ENCODE results near the gene UQCRQ.

Gene UQCRQ

DNA sequence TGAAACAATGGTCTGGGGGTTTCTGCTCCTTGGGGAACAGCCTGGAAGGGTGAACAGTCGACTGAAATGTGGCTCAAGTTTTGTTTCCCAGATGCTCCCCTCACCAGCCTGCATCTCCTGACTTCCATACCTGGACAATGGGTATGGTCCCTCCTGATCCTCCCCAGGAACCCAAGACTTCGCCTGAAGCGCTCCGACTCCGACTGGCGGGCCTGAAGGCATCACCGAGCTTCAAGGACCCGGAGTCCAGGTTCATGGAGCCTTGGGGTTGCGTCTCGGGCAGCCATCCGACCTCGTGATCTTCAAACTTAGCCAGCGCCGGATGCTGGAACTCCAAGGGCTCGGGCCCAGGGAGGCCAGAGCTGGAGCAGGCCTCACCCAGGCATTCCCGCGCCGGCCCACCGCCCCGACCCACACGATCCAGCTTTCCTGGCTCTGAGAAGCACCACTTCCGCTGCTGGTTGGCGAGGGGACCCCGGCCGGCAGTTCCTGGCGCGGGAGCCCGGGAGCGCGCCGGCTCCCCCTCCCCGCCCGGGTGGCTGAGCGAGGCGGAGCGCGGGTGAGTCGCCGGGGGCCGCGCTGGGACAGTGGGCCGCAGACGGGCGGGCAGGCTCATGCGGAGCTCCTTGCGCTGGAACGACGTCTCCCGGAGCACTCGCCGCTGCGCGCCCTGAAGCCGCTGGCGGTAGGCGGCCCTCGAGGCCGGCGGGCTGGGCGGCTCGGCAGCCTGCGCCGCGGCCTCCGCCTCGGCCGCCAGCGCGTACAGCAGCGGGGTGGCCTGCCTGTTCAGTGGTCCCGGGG is 41.2 kb upstream of the UQCRQ start:
- H3K27me3 ChIP-seq (ENCODE audit: control insufficient read depth in 5 of 5, insufficient read depth in 4 of 5, low read length in 5 of 5) = peaks cover 0 to 2% (median 0%) of the 10 kb centered on the region in 5 donors
- H3K4me1 ChIP-seq (ENCODE audit: control insufficient read depth in 5 of 5, insufficient read depth in 5 of 5, low read length in 5 of 5) = peaks cover 5 to 39% (median 23%) of the 10 kb centered on the region in 5 donors
- H3K27ac ChIP-seq (ENCODE audit: low read depth, low read length) = no peak overlapping the region
- H3K9me3 ChIP-seq (ENCODE audit: control insufficient read depth in 5 of 5, low read length in 5 of 5) = no peaks in the 10 kb centered on the region
- H3K36me3 ChIP-seq (ENCODE audit: control insufficient read depth in 5 of 5, insufficient read depth in 5 of 5, low read length in 5 of 5) = peaks cover 0 to 23% (median 14%) of the 10 kb centered on the region in 5 donors
- no peak overlapping the region for H3K9ac ChIP-seq (ENCODE audit: low read length in 5 of 5)
- H3K4me3 ChIP-seq (ENCODE audit: low read depth in 1 of 5, low read length in 5 of 5) = no peak overlapping the region

DNA sequence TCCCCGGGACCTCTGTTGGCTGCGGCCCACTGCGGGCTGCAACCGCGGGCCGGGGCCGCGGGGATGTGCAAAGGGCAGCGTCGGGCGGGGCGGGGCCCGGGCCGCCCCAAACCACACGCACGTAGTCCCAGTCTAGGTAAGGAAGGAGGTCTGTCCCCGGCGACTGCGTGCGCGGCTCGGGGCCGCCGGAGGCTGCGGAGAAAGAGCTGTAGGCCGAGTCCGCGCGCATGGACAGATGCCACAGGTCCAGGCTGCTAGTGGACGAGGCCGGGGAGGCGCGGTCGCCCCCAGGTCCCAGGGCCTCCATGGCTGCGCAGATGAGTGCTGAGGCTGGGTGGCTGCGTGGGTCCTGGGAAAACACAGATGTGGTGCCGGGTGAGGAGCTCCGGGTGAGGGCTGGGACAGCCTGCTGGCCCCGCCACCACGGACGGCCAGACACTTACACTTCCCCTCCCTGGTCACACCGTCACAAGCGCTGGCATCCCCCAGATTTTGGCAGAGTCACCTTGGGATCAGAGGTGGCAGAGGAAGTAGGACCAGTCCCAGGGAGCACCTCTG is 40.5 kb upstream of the UQCRQ start:
- H3K4me3 ChIP-seq (ENCODE audit: low read depth in 1 of 5, low read length in 5 of 5) = no peak overlapping the region
- peak overlapping the region in 1 of 5 donors; percentile 53 for H3K9ac ChIP-seq (ENCODE audit: low read length in 5 of 5)
- no peak overlapping the region for H3K27ac ChIP-seq (ENCODE audit: low read depth, low read length)
- peaks cover 0 to 2% (median 0%) of the 10 kb centered on the region in 5 donors for H3K27me3 ChIP-seq (ENCODE audit: control insufficient read depth in 5 of 5, insufficient read depth in 4 of 5, low read length in 5 of 5)
- peaks cover 3 to 36% (median 25%) of the 10 kb centered on the region in 5 donors for H3K4me1 ChIP-seq (ENCODE audit: control insufficient read depth in 5 of 5, insufficient read depth in 5 of 5, low read length in 5 of 5)
- no peaks in the 10 kb centered on the region for H3K9me3 ChIP-seq (ENCODE audit: control insufficient read depth in 5 of 5, low read length in 5 of 5)
- peaks cover 0 to 23% (median 14%) of the 10 kb centered on the region in 5 donors for H3K36me3 ChIP-seq (ENCODE audit: control insufficient read depth in 5 of 5, insufficient read depth in 5 of 5, low read length in 5 of 5)

DNA sequence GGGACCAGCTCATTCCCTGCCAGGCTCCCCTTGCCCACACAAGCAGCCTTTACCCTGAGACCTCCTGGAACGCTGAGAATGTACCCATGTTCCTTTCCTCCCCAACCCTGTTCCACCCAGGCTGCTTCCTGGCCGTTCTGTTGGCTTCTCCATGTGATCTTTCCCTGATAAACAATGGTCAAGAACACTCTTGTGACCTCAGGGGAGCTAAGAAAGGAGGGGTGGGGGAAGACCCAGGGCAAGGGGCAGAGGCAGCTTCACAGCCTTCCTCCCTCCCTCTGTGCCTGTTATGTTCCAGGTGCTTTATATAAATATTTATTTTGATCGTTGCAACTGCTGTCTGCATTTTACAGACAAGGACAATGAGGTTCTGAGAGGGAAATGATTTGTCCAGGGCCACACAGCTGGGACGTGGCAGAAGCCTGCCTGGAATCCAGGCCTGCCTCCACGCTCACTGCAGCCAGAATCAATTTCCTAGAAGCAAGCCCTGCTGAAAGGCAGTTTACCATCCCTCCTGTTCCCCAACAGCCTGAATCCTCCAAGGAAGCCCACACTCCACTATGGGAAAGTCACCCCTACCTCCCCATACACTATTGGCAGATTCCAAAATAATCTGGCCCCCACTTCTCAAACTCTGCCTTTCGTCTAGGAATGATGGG is 39.9 kb upstream of the UQCRQ start:
- no peaks in the 10 kb centered on the region for H3K9me3 ChIP-seq (ENCODE audit: control insufficient read depth in 5 of 5, low read length in 5 of 5)
- peaks cover 3 to 36% (median 26%) of the 10 kb centered on the region in 5 donors for H3K4me1 ChIP-seq (ENCODE audit: control insufficient read depth in 5 of 5, insufficient read depth in 5 of 5, low read length in 5 of 5)
- no peak overlapping the region for H3K4me3 ChIP-seq (ENCODE audit: low read depth in 1 of 5, low read length in 5 of 5)
- peak overlapping the region in 1 of 5 donors; percentile 53 for H3K9ac ChIP-seq (ENCODE audit: low read length in 5 of 5)
- H3K27me3 ChIP-seq (ENCODE audit: control insufficient read depth in 5 of 5, insufficient read depth in 4 of 5, low read length in 5 of 5) = peaks cover 0 to 2% (median 0%) of the 10 kb centered on the region in 5 donors
- H3K27ac ChIP-seq (ENCODE audit: low read depth, low read length) = no peak overlapping the region
- H3K36me3 ChIP-seq (ENCODE audit: control insufficient read depth in 5 of 5, insufficient read depth in 5 of 5, low read length in 5 of 5) = peaks cover 0 to 23% (median 14%) of the 10 kb centered on the region in 5 donors

DNA sequence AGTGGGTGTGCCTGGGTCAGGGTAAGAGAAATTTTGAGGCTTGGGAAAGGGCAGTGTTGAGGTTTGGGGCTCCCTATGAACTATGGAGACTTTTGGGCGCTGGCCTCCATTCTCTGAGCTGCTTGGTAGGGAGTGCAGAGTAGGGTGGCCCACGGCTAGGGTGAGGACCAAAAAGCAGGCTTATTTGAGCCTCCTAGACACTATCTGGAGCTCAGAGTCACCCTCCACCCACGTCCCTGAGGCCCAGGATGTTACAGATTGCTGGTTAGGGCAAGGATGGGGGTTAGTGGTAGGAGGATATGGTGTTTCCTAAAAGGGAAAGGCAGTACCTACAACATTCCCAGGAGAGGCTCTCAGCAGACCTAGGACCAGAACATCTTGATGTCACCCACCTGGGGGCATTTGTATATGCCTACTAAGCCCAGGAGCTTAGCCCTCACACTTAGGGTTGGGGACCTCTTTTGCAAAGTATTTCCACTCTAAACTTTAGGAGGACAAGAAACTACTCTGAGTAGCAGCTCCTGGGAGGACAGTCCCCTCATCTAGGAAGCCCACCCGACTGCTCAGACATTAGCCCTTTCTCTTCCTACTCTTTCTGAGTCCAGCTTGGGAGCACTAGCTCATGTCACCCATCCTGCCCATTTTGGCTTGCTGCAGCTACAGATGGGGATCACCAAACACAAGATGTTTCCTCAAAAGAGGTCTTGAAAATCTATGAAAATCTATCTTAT is 38.3 kb upstream of the UQCRQ start:
- H3K27ac ChIP-seq (ENCODE audit: low read depth, low read length) = no peak overlapping the region
- peak overlapping the region in 1 of 5 donors; percentile 26 for H3K9ac ChIP-seq (ENCODE audit: low read length in 5 of 5)
- no peaks in the 10 kb centered on the region for H3K9me3 ChIP-seq (ENCODE audit: control insufficient read depth in 5 of 5, low read length in 5 of 5)
- H3K36me3 ChIP-seq (ENCODE audit: control insufficient read depth in 5 of 5, insufficient read depth in 5 of 5, low read length in 5 of 5) = peaks cover 0 to 23% (median 13%) of the 10 kb centered on the region in 5 donors
- H3K27me3 ChIP-seq (ENCODE audit: control insufficient read depth in 5 of 5, insufficient read depth in 4 of 5, low read length in 5 of 5) = no peaks in the 10 kb centered on the region
- peaks cover 3 to 26% (median 18%) of the 10 kb centered on the region in 5 donors for H3K4me1 ChIP-seq (ENCODE audit: control insufficient read depth in 5 of 5, insufficient read depth in 5 of 5, low read length in 5 of 5)
- H3K4me3 ChIP-seq (ENCODE audit: low read depth in 1 of 5, low read length in 5 of 5) = no peak overlapping the region

DNA sequence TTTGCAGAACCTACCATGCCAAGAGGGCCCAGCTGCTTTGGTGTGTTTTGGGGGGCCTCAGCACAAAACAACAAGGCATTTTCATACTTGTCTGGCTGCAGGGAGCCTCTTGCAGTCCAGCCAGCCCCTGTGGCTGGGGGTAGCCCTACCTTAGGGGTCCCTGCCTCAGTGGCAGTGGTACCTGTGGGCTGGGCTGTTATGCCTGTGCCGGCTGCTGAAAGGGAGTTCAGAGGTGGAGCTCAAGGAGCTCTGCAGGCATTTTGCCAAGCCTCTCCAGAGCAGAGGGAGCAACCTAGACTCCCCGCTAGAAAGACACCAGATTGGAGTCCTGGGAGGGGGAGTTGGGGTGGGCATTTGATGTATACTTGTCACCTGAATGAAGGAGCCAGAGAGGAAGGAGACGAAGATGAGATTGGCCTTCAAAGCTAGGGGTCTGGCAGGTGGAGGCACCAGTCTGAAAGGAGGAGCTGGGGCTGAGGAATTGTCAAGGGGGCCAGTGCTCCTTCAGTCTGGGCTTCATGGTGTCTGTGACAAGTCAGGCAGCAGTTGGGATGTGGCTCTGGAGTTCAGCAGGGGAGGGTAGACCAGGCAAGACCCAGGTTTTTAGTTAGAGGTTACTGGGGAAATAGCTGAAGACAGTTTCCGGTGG is 37.5 kb upstream of the UQCRQ start:
- Histone ChIP-seq H3K4me1 (ENCODE audit: control insufficient read depth in 5 of 5, insufficient read depth in 5 of 5, low read length in 5 of 5) (peaks cover 3 to 26% (median 15%) of the 10 kb centered on the region in 5 donors), H3K27me3 (ENCODE audit: control insufficient read depth in 5 of 5, insufficient read depth in 4 of 5, low read length in 5 of 5) (no peaks in the 10 kb centered on the region), H3K4me3 (ENCODE audit: low read depth in 1 of 5, low read length in 5 of 5) (peak overlapping the region in 4 of 5 donors; percentile 49 to 86 (median 79)), H3K9me3 (ENCODE audit: control insufficient read depth in 5 of 5, low read length in 5 of 5) (no peaks in the 10 kb centered on the region), H3K27ac (ENCODE audit: low read depth, low read length) (peak overlapping the region; percentile 60), H3K9ac (ENCODE audit: low read length in 5 of 5) (peak overlapping the region in 4 of 5 donors; percentile 14 to 73 (median 27)), H3K36me3 (ENCODE audit: control insufficient read depth in 5 of 5, insufficient read depth in 5 of 5, low read length in 5 of 5) (peaks cover 0 to 18% (median 9%) of the 10 kb centered on the region in 5 donors)

DNA sequence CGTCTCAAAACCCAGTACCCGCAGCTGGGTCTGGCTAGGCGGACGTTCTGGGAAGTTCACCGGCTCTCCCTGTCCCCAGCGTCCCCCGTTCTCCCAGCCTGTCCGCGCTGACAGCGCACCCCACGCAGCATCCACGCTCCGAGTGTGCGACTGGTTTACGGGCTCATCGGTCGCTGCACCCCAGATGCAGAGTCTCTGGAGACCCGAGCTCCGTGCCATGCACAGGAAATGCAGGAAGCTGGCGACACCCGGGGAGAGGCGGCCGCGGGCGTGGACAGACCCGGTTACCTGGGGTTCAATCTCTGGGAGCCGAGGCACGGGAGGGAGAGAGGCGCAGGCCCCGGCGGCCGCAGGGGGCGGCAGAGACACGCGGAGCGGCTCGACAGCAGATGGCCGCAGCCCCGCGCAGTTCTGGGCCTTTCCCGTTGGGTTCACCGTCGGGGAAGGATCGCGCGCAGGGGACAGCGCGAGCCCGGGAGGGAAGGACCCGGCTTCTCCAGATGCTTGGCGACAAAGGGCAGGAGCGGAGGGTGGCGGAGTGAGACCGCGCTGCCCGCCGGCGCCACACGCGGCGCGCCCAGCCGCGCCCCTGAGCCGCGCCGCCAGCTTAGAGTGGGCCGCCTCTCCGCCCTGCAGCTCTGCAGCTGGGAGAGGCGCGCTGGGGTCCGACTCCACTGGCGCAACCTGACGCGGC is 36.6 kb upstream of the UQCRQ start:
- Histone ChIP-seq H3K27ac (ENCODE audit: low read depth, low read length) (peak overlapping the region; percentile 60), H3K4me1 (ENCODE audit: control insufficient read depth in 5 of 5, insufficient read depth in 5 of 5, low read length in 5 of 5) (peaks cover 3 to 26% (median 15%) of the 10 kb centered on the region in 5 donors), H3K9me3 (ENCODE audit: control insufficient read depth in 5 of 5, low read length in 5 of 5) (no peaks in the 10 kb centered on the region), H3K9ac (ENCODE audit: low read length in 5 of 5) (peak overlapping the region; percentile 14 to 78 (median 66)), H3K36me3 (ENCODE audit: control insufficient read depth in 5 of 5, insufficient read depth in 5 of 5, low read length in 5 of 5) (peaks cover 0 to 9% (median 3%) of the 10 kb centered on the region in 5 donors), H3K27me3 (ENCODE audit: control insufficient read depth in 5 of 5, insufficient read depth in 4 of 5, low read length in 5 of 5) (no peaks in the 10 kb centered on the region), H3K4me3 (ENCODE audit: low read depth in 1 of 5, low read length in 5 of 5) (peak overlapping the region; percentile 49 to 86 (median 82))

DNA sequence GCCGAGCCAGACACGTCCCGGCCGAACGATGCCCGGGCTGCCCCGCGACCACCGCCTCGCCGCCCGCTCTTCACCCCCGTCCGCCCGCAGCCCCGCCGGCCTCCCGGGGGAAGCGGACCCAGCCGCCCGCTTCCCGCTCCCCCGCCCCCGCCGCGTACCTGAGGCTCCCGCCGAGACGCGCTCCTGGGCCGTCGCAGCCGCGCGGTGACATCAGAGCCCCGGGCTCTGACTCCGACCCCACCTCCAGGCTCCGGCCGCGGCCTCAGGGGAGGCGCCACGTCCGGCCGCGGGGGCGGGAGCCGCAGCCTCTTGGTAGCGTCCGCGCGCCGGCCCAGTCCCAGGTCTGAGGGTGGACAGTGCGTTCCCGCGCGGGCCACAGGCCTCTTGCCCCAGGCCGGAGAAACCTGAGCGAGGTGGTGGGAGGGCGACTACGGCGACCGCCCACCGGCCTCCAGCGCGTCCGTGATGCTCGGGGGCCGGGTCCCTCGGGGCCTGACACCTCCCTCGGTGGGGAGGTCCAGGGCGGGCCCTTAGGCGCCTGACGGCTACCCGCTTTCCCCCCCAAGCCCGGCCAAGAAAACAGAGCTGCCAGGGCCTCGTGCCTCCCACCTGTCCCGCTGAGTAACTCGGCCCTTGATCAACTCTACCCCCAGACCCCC is 35.9 kb upstream of the UQCRQ start, which contains the start of gene SHROOM1:
TSS of gene SHROOM1 (minus strand) at position 212 of the 659 bp plus-strand sequence. CDS start 4,507 bp downstream, outside the sequence.
- peaks cover 0 to 6% (median 0%) of the 10 kb centered on the region in 5 donors for H3K36me3 ChIP-seq (ENCODE audit: control insufficient read depth in 5 of 5, insufficient read depth in 5 of 5, low read length in 5 of 5)
- H3K27ac ChIP-seq (ENCODE audit: low read depth, low read length) = peak within 1 kb of the TSS; percentile 60
- H3K4me1 ChIP-seq (ENCODE audit: control insufficient read depth in 5 of 5, insufficient read depth in 5 of 5, low read length in 5 of 5) = peaks cover 3 to 26% (median 15%) of the 10 kb centered on the region in 5 donors
- H3K27me3 ChIP-seq (ENCODE audit: control insufficient read depth in 5 of 5, insufficient read depth in 4 of 5, low read length in 5 of 5) = no peaks in the 10 kb centered on the region
- H3K9me3 ChIP-seq (ENCODE audit: control insufficient read depth in 5 of 5, low read length in 5 of 5) = no peaks in the 10 kb centered on the region
- H3K9ac ChIP-seq (ENCODE audit: low read length in 5 of 5) = peak within 1 kb of the TSS; percentile 38 to 78 (median 73)
- H3K4me3 ChIP-seq (ENCODE audit: low read depth in 1 of 5, low read length in 5 of 5) = peak within 1 kb of the TSS; percentile 49 to 86 (median 82)

DNA sequence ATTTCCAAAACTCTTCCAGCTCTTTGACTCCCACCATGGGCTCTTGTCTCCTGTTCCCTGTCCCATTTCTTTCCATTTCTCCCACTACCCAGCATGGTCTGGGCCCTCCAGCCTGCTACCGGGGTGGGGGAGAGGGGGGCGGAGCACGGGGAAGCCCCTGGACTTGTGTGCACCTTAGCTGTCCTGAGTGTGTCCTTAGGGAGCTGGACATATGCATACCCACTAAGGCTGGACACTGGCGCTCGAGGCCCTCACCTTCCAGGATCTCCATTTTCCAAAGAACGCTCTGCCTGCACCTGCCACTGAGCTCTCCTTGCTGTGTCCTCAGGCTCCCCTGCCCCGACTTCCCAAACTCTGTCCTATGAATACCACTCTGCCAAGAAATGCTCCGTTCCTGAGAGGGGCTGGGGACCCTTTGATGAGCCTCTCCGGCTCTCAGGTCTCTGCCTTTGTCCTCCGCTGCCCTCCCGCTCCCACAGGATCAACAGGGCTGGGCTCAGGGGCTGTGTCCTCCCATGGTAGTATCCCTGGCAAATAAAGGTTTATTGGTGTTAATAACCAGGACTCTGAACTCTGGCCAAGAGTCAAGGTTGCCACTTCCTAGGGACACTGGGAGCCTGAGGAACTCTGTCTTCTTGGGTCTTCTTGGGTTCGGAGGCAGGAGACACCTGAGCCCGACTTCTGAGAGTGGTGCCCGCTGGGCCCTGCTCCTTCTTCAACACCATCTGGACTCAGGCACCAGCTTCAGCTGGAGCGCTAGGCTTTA is 35.2 kb upstream of the UQCRQ start:
- Histone ChIP-seq H3K36me3 (ENCODE audit: control insufficient read depth in 5 of 5, insufficient read depth in 5 of 5, low read length in 5 of 5) (peaks cover 0 to 6% (median 0%) of the 10 kb centered on the region in 5 donors), H3K27ac (ENCODE audit: low read depth, low read length) (peak overlapping the region; percentile 60), H3K27me3 (ENCODE audit: control insufficient read depth in 5 of 5, insufficient read depth in 4 of 5, low read length in 5 of 5) (no peaks in the 10 kb centered on the region), H3K9ac (ENCODE audit: low read length in 5 of 5) (peak overlapping the region in 4 of 5 donors; percentile 64 to 78 (median 72)), H3K4me3 (ENCODE audit: low read depth in 1 of 5, low read length in 5 of 5) (peak overlapping the region in 4 of 5 donors; percentile 76 to 86 (median 84)), H3K9me3 (ENCODE audit: control insufficient read depth in 5 of 5, low read length in 5 of 5) (no peaks in the 10 kb centered on the region), H3K4me1 (ENCODE audit: control insufficient read depth in 5 of 5, insufficient read depth in 5 of 5, low read length in 5 of 5) (peaks cover 3 to 22% (median 15%) of the 10 kb centered on the region in 5 donors)

Data from subcutaneous abdominal adipose tissue (tissue), 5 donors.